NCI-H345 treated with DMSO at 0.1 percent for 48 hours (cell line): ENCODE measurements around the gene E4F1.
"Not testable (repeated sequence)": the region's sequence is repeated elsewhere in the genome, so short reads cannot be mapped to it uniquely, and the experiment has no call there.

ENCODE experiments used
- DNase-seq: peaks from one replicate; lab custom pipeline; 2025; ENCODE audit not compliant: unreplicated experiment; lab: John Stamatoyannopoulos, UW

Gene E4F1

DNA sequence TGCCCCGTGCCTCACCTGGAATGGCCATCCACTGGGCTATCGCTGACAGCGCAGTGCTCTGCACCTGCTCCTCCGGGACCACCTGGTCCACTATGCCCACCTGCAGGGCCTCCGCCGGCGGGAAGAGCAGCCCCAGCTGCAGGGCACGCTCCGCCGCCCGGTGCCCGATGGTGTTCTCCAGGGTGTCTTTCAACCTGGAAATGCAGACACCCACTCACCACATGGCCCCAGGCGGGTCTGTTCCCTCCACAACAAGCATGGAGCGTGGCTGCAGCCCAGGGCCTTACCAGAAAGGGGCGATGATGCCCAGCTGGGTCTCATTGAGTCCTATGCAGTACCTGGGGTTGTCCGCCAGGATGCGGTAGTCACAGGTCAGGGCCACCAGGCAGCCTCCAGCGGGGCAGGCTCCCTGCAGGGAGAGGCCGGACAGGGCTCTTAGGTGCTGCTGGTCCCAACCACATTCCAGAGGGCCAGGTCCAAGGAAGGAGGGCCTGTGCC, 19.7 kb downstream of the E4F1 start:
- no peak for DNase-seq

DNA sequence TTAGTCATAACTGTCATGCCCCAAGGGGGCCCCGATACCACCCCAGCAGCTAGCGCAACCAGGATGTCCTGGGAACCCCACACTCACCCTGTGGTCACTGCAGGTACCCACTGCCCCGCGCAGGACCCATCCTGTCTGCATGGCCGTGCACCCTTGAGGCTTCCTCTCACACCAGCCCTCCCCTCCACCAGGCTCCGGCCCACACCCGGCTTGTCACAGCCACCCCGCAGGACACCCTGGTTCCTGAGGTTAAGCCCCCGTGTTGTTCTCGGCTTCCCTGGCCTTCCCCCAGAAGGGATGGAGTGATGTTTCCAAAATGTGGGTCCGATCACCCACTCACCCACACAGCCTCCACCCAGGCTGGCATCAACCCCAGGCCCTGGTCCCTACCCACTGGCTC, 20.4 kb downstream of the E4F1 start:
- no peak for DNase-seq

DNA sequence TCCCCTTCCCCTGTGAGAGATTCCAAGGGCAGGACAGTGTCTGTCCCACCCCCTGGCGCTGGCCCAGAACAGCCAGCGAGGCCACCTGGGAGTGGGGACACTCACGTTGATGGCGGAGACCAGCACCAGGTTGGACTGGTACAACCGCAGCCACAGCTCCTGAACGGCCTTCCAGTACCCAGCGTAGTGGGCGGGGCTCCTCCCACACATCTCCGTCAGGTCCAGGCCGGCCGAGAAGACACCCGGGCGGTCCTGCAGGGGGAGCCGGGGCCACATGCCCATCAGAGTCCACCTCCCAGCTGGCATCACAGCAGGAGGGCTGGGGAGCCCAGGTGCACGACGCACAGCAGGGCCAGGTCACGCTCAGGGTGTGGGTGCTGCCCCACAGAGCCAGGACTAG, 20.9 kb downstream of the E4F1 start:
- DNase-seq, result no peak

DNA sequence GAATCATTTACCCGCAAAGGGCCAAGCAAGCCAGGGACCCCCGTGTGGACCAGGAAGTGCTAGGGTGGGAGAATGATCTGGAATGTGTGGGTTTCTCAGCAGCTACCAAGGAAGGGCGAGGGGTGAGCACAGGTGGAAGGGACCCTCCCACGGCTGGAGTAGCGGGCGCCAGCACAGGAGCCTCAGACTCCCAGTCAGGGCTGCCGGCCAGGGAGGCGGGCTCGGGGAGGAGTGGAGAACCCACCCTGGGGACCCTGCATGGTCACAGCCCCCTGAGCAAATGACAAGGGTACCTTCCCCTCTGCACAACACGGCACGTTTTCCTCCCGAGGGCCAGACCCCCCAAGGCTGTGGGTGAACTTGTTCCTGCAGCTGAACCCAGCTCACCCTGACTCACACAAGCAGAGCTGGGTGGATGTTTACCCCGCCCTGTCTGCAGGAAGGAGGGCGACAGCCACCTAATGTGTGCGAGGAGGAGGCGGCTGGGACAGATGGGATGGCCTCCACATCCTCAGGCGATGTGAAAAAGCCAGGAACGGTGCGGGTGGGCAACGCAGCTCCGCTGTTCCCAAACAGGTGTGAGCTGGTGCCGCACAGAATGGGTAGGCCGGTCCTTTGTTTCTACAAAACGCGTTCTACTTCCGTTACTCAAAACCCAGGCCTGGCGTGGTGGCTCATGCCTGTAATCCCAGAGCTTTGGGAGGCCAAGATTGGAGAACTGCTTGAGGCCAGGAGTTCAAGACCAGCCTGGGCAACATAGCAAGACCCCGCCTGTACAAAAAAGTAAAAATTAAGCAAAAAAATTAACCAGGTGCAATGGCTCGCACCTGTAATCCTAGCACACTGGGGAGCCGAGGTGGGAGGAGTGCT, 21.8 kb downstream of the E4F1 start:
- no peak for DNase-seq

DNA sequence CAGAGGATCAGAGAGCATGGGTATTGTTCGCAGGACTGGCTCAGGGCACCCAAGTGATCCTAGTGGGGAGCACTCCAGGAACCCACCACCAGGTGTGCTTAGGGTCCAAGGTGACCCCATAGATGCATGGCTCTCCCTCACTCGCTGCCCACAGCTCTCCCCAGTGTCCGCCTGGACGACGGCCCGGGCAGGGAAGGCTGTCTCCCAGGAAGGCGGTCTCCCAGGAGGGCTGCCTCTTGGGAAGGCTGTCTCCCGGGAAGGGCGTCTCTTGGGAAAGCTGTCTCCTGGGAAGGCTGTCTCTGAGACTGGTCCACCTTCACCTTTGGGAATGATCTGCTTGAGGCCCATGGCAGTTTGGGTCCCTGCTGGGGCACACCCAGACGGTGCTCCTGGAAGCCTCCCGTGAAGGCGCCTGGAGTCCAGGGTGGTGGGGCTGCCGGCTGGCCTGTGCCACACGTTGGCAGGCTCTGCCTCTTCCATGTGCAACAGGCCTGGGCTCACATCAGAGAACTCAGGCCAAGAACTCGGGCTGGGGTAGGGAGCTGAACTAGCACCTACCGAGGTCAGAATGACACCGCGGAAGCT, 23.0 kb downstream of the E4F1 start:
- no peak for DNase-seq

DNA sequence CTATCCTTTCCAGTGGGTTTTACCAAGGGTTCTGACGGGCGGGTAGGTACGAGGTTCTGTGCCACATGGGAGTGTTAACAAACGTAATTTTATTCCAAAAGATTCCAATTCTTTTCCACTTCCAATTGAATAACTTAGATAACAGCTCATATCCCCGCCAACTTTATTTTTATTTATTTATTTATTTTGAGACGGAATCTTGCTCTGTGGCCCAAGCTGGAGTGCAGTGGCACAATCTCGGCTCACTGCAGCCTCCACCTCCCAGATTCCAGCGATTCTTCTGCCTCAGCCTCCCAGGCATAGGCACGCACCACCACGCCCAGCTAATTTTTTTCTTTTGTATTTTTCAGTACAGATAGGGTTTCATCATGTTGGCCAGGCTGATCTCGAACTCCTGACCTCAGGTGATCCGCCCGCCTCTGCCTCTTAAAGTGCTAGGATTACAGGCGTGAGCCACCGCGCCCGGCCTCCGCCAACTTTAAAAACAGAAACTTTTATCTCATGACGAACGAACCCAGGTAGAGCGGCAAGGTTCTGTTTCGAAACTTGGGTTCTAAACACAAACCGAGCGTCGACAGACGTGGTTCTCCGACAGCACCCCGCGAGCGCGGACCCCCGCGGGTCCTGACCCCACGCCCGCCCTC, 27.4 kb downstream of the E4F1 start:
- no peak for DNase-seq

DNA sequence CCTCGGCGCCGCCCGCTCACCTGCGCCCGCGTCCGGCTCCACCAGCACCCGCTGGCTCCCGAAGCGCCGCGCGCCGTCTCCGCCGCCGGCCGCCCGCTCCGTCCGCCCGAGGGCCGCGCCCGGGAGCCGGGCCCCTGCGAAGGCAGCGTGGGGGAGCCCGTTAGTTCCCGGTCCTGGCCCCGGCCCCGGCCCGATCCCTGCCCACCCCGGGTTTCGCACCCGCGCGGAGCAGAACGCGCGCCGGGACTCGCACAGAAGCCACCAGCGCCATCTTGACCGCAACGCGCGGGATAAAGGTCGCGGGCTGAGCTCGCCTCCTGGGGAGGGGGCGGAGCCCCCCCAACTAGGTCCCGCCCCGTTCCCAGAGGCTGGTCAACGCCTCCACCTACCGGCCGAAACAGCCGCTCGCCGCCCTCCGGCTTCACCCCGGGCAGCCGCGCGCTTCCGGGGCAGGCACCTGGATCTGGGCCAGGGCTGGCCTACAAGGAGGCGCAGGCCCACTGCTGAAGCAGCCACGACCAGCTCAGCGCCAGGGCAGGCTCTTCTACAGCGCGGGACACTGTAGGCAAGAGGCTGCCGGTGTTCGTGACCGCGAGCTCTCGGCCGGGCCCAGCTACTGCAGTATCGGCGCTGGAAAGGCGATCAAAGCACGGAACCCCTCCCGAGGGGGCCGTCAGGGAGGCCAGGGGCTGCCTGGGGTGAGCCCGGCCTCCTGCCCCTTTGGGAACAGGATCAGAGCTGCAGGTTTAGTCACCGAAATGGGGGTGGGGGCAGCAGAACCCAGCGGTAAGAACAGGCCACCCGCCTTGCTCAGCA, 28.1 kb downstream of the E4F1 start, which contains the start of gene ECI1:
Gene ECI1 (minus strand): TSS at position 292 of the 816 bp plus-strand sequence. CDS start 21 bp downstream, at position 271.
- peak; percentile 82 for DNase-seq

DNA sequence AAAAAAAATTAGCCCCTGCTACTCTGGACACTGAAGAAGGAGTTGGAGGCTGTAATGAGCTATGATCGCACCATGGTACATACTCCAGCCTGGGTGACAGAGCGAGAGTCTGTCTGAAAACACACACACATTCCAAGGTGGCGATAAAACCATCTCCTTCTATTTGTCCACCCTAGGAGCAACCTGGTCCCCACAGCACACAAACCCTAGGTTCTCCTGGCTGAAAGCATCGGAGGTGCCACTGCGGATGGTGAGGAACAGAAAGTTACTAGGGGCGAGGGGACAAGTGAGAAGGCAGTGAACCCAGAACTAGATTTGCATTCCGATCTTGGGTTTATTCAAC, 29.4 kb downstream of the E4F1 start:
- DNase-seq, result no peak

DNA sequence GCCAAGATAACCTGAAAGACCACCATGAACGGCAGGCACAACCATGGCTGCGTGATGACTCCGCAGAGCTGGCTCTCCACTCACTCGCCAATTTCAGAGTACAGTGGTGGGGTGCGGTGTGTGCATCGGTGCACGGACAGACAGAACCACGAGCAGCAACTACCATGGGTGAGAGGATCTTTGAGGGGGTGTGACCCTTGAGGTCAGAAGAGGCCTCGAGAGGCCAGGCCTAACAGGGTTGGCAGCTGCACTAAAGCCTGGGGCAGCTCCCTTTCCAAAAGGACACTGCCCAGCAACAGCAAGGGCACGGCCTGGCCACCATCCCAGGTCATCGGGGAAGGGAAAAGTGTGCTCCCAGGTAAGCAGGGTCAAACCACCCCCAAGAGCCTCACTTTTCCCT, 29.9 kb downstream of the E4F1 start:
- DNase-seq, result no peak

DNA sequence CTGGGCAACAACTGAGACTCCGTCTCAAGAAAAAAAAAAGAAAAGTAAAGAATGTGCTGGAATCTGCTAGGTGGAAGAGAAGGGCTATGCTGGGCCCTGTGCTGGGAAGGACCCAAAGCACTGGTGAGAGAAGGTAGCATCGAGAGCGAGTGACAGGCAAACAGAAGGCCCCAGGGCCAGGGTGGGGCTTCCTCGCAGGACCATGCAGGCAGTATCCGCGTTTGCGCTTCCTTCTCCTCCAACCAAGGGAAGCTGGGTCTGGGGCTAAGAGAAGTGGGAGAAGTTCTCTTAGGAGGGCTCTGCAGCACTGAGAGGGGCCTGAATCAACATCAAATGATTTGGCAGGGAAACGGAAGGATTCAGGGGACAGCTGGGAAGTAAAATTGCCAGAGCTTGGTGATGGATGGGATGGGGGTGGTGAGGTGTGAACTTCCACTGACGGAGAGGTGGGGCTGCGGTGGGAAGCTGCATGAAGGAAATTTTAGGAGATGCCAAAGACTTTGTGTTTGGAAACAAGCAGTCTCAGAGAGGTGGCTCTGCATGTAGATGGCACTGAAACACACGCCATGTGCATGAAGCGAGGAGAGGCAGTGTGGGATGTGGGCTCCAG, 33.2 kb downstream of the E4F1 start:
- no peak for DNase-seq

DNA sequence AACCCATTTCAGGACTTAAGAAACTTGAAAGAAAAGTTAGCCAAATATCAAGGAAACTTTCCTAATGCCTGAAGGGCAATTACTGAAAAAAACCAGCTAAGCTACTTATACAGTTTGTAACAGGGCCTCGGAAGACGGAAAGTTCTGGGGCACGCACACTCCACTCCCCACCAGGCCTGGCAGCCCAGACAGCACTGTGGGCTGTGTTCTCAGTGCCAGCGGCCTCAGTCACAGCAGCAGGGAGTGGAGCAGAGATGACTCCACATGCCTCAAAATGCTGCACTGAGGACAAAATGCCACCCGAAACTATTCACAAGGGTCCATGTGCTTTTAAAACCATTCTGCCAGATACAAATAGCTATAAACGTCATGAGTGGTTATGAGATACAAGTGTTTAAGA, 34.3 kb downstream of the E4F1 start:
- no peak for DNase-seq

DNA sequence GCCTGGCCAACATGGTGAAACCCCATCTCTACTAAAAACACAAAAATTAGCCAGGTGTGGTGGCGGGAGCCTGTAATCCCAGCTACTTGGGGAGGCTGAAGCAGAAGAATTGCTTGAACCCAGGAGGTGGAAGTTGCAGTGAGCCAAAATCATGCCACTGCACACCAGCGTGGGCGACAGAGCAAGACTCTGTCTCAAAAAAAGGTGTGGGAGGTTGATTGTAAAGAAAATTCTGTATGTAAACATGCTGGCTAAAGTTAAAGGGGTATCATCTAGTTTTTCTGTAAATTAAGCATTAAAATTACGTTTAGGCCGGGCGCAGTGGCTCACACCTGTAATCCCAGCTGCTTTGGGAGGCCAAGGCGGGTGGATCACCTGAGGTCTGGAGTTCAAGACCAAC, 35.1 kb downstream of the E4F1 start:
- DNase-seq, result not testable (repeated sequence)

DNA sequence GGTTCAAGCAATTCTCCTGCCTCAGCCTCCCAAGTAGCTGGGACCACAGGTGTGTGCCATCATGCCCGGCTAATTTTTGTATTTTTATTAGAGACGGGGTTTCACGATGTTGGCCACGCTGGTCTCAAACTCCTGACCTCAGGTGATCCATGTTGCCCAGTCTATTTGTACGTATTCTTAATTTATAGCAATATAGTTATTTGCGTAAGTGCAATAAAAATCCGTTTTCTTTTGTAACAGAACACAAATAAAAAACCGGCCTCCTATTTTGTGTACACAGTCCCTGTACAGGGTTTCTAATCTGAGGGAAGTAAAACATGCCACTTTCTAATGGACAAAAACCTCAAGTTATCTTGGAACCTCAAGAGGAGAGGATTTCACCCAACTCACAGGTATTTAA, 36.9 kb downstream of the E4F1 start:
- DNase-seq, result no peak

DNA sequence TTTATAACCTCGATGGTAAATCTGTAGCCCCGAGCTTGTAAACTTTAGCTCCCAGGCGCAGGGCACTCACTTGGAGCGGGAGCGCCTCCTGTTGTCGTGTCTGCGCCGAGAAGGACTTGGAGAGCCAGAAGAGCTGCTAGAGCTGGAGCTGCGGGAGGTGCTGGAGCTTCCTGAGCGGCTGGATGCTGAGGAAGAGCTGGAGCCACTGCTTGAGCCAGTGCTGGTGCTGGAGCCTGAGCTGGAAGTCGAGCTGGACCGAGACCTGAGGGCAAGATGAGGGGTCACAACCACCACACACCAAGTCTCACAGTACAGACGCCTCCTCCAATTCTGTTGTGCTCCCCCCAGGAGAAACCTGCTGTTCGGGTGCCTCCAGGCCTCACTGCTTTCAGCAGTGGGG, 39.6 kb downstream of the E4F1 start:
- not testable (repeated sequence) for DNase-seq

DNA sequence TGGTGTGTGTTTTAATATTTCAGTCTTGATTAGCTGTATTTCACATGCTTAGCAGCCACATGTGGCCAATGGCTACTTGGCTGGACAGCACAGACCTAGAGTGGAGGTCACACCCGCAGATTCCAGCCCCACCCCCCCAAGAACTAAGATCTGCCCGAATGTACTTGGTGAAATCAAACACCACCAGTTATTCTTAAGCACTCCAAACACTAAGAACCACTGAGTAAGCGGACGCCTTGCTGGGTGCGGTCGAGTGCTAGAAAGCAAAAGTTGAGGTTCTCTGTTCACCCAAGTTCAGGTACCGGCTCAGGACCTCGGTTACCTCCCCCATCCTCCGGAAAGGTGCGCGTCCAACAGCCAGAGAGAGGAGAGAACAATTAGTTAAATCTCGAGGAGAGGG, 43.5 kb downstream of the E4F1 start:
- DNase-seq, result not testable (repeated sequence)

DNA sequence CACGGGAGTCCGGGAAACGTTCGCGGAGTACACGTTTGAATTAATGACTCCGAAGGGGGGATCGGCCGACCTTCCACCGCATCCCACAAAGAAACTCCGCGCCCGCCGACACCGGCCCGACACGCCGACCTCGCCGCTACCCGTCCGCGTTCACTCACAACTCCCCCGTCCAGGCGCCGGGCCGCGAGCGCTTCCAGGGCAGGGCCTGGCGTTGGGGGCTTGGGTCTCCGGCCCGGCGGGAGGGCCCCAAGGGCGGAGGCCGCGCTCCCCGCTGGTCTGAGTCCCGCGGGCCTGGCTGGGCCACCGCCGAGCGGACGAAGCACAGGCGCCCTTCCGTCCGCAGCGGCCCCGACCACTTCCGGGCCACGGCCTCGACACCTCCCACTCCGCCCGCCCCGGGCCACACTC, 44.1 kb downstream of the E4F1 start:
- DNase-seq, result not testable (repeated sequence)

DNA sequence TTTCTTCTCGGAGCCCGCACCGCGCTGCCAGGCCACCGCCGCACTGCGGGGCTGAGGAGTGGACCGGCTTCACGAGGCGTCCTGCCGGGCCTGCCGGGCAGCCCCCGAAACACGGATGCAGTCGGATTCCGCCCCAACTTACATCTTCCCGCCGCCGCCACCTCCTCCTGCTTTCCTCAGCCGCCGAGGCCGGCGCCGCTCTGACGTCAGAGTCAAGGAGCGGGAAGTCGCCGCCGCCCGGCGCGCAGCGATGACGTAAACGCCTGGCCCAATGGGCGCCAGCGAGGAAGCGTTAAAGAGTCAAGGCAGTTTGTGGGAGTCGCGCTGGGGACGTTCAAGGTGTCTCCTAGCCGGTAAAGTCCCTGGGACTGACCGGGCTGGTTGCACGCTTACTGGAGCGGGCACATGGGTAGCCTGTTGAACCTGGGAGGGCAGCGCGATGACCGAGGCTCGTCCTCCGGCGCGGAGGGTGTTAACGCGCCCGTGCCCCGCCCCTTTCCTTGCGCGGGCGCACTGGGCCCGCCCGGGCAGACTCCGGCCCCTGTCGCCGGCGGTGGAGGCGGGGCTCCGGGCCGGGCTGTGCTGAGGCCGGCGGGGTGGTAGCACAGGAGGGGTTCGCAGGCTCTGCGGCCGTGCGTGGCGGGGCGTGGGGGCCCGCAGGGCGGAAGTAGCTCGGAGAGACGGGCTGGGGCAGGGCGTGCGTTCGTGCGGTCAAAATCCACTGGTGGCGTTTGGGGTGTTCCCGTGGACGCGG, 44.7 kb downstream of the E4F1 start, which contains the start of gene RNPS1:
Gene RNPS1 (minus strand): TSS at position 214 of the 754 bp plus-strand sequence. CDS start 3,483 bp downstream, outside the sequence.
- DNase-seq, result peak; percentile 95

DNA sequence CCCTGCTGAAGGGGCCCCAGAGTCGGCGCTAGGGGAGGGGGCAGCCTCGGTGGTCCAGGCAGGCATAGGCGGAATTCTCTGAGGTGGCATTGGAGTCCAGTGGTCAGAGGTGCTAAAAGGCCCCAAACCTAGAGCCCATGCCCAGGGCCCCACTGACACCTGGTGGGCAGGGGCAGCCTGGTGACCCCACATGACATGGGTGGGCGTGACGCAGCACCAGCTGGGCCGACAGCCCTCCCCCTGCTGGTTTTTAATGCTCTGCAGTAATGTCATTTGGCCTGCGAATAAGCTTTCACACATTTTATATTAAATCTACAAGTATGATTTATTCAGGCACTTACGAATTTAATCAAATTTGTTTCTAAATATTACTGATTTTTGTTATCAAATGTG, 46.7 kb downstream of the E4F1 start:
- DNase-seq, result no peak

DNA sequence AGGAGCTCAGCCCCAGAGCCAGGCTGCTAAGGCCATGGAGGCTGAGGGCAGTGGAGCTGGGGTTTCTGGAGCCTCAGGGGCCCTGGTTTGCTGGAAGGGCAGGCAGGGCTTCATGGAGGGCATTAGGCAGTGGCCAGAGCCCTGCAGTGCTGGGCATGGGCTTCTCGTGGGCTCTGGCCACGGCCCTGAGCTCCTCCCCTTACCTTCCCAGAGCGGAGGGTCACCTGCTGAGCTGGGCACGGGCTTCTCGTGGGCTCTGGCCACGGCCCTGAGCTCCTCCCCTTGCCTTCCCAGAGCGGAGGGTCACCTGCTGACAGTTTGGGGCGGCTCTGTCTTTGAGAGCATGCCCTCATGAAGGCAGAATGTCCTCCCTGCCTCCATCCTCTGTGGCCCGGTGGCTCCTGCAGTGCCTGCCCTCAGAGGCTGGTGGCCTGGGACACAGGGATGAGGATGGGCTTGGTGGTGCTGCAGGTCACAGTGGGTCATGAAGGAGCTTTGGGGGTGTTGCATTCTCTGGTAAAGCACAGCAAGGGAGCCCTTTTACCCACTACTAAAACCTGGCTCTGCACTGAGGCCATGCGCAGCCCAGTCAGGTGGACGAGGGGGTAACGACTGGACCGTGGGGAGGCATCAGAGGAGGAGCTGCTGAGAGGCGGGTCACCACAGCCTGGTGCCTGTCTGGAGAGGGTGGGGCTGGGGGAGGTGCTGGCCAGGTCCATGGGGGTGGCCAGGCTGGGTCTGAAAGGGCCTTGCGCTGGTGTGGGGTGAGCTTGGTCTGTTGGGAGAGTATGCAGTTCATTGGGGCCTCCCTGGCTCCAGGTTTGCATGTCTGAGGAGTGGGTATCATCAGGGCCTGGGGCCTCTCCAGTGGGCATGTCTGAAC, 47.4 kb downstream of the E4F1 start:
- DNase-seq, result no peak
